ENCODE measurements around the gene SLC28A1. TPM values are rescaled to one million over a fixed set of nuclear protein-coding genes. Genes with fewer than 3 reads are reported as not detected.

SLC28A1 gene
- total and polyA plus RNA-seq, 2 donors (not counting 1 experiment from before 2014, with no cell fraction given): not detected

DNA sequence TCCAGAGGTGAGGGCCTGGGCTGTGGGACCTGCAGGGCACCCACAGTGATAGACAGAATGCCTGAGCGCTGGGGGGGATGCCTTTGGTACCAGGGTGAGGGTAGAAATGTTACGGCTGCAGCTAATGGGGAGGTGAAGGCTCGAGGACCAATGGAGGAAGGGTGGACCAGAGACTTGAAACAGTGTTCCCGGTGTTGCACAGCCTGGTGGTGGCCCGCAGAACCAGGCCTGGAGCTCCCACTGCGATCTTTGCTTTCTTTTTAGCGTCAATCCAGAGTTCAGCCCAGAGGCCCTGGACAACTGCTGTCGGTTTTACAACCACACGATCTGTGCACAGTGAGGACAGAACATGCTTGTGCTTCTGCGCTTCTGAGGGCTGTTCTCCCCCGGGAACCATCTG lies 60.4 kb downstream of the SLC28A1 start:
- Mint-ChIP-seq H3K4me1 (no peaks in the 10 kb centered on the region), H3K27me3 (peaks cover 10% of the 10 kb centered on the region), H3K27ac (no peak overlapping the region), H3K4me3 (no peak overlapping the region), H3K9me3 (ENCODE audit: insufficient read depth) (no peaks in the 10 kb centered on the region)
- ChIA-PET POLR2A (no interaction called here), CTCF (interaction anchor here (1.0 kb wide), 1 partner anchor 63 kb away, joined by 3 read pairs; no protein-coding TSS in a partner anchor)
- no peaks in the 10 kb centered on the region for H3K4me1 ChIP-seq (ENCODE audit: control insufficient read depth in 2 of 2, insufficient read depth in 2 of 2, low read length in 2 of 2)
- TF ChIP-seq, protein P1, sequence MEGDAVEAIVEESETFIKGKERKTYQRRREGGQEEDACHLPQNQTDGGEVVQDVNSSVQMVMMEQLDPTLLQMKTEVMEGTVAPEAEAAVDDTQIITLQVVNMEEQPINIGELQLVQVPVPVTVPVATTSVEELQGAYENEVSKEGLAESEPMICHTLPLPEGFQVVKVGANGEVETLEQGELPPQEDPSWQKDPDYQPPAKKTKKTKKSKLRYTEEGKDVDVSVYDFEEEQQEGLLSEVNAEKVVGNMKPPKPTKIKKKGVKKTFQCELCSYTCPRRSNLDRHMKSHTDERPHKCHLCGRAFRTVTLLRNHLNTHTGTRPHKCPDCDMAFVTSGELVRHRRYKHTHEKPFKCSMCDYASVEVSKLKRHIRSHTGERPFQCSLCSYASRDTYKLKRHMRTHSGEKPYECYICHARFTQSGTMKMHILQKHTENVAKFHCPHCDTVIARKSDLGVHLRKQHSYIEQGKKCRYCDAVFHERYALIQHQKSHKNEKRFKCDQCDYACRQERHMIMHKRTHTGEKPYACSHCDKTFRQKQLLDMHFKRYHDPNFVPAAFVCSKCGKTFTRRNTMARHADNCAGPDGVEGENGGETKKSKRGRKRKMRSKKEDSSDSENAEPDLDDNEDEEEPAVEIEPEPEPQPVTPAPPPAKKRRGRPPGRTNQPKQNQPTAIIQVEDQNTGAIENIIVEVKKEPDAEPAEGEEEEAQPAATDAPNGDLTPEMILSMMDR (IDR thresholded peaks at IDR 0.05): no peak
- H3K9me3 ChIP-seq (ENCODE audit: control extremely low read depth in 1 of 3, control insufficient read depth in 2 of 3, insufficient read depth in 1 of 3, low read length in 2 of 3): peaks cover 0 to 10% (median 0%) of the 10 kb centered on the region in 3 donors
- DNase-seq (no peak), ATAC-seq (ENCODE audit: low read depth) (no peak)
- H3K27ac ChIP-seq (ENCODE audit: low read length in 2 of 2): no peak overlapping the region
- H2AFZ ChIP-seq (ENCODE audit: insufficient read depth, low read depth, low read length, poor library complexity, severe bottlenecking): no peak overlapping the region
- H3K36me3 ChIP-seq (replicated peaks in 1 of 2; ENCODE audit: control extremely low read depth in 1 of 2, control insufficient read depth in 1 of 2, extremely low read depth in 1 of 2, insufficient read depth in 2 of 2, low read length in 1 of 2): no peaks in the 10 kb centered on the region
- H3K27me3 ChIP-seq (replicated peaks in 1 of 4; ENCODE audit: control extremely low read depth in 1 of 4, control insufficient read depth in 3 of 4, insufficient read depth in 4 of 4, low read length in 3 of 4): peaks cover 0 to 3% (median 0%) of the 10 kb centered on the region in 4 experiments
- no peaks in the 10 kb centered on the region for H3K79me2 ChIP-seq (ENCODE audit: control insufficient read depth, insufficient read depth, low read length)
- H3K9ac ChIP-seq (ENCODE audit: low read length): no peak overlapping the region
- 90% methylated on average over 9 of the region's 11 CpGs for WGBS (ENCODE audit: insufficient coverage)
- no peaks in the 10 kb centered on the region for H4K20me1 ChIP-seq (ENCODE audit: control insufficient read depth, insufficient read depth, low read length, poor library complexity, severe bottlenecking)
- no peak overlapping the region for H3K4me3 ChIP-seq (ENCODE audit: control extremely low read depth in 1 of 5, extremely low read depth in 1 of 5, insufficient read depth in 1 of 5, low read depth in 2 of 5, low read length in 4 of 5)
- H3K4me2 ChIP-seq (replicated peaks; ENCODE audit: low read depth, low read length, poor library complexity, severe bottlenecking): no peak overlapping the region
- intact Hi-C loops (cut with micrococcal nuclease): no loop called here

DNA sequence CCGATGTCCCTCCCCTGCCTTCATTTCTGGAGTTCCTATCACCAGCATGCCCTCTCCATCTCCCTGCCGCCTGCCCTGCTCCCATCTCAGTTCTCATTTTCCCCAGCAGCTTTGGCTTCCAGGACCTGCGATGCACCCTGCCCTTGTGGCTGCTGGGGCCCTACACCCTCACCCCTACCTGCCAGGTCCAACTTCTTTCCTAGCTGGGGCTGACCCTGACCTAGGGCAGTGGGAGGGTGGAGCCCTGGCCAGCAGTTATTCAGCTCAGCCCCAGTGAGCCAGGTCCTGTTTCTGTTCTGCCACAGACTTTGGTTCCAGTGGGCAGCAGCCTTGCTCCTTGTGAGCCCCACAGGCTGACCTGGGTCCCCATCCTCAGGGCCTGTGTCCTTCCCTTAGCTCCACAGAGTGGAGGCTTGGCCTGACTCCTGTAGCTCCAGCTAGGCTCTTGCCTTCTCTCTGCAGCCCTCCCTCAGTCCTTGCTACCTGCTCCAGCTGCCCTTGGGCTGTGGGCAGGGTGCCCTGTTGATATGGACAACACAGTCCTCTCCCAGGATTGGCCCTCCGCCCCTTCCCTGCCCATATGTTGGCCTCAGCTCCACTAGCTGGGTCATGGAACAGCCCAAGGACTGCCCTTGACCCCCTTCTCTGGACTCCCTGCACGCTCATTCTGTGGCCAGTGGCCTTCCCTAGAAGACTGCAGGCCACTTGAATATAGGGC lies 62.5 kb downstream of the SLC28A1 start:
- Mint-ChIP-seq H3K27ac (no peak overlapping the region), H3K27me3 (peaks cover 10% of the 10 kb centered on the region), H3K4me3 (no peak overlapping the region), H3K4me1 (no peaks in the 10 kb centered on the region), H3K9me3 (ENCODE audit: insufficient read depth) (no peaks in the 10 kb centered on the region)
- Histone ChIP-seq H3K4me2 (replicated peaks; ENCODE audit: low read depth, low read length, poor library complexity, severe bottlenecking) (no peak overlapping the region), H3K36me3 (replicated peaks in 1 of 2; ENCODE audit: control extremely low read depth in 1 of 2, control insufficient read depth in 1 of 2, extremely low read depth in 1 of 2, insufficient read depth in 2 of 2, low read length in 1 of 2) (no peaks in the 10 kb centered on the region), H4K20me1 (ENCODE audit: control insufficient read depth, insufficient read depth, low read length, poor library complexity, severe bottlenecking) (no peaks in the 10 kb centered on the region), H3K79me2 (ENCODE audit: control insufficient read depth, insufficient read depth, low read length) (no peaks in the 10 kb centered on the region), H3K27ac (ENCODE audit: low read length in 2 of 2) (no peak overlapping the region), H3K4me1 (ENCODE audit: control insufficient read depth in 2 of 2, insufficient read depth in 2 of 2, low read length in 2 of 2) (no peaks in the 10 kb centered on the region), H3K9ac (ENCODE audit: low read length) (no peak overlapping the region), H3K27me3 (replicated peaks in 1 of 4; ENCODE audit: control extremely low read depth in 1 of 4, control insufficient read depth in 3 of 4, insufficient read depth in 4 of 4, low read length in 3 of 4) (peaks cover 0 to 3% (median 0%) of the 10 kb centered on the region in 4 experiments), H2AFZ (ENCODE audit: insufficient read depth, low read depth, low read length, poor library complexity, severe bottlenecking) (no peak overlapping the region), H3K9me3 (ENCODE audit: control extremely low read depth in 1 of 3, control insufficient read depth in 2 of 3, insufficient read depth in 1 of 3, low read length in 2 of 3) (peaks cover 0 to 4% (median 0%) of the 10 kb centered on the region in 3 donors), H3K4me3 (ENCODE audit: control extremely low read depth in 1 of 5, extremely low read depth in 1 of 5, insufficient read depth in 1 of 5, low read depth in 2 of 5, low read length in 4 of 5) (no peak overlapping the region)
- 89% methylated on average over 4 of the region's 5 CpGs for WGBS (ENCODE audit: insufficient coverage)
- no peak for TF ChIP-seq EZH2 (IDR thresholded peaks at IDR 0.05; ENCODE audit: borderline replicate concordance, insufficient read depth, low read depth, low read length, poor library complexity, severe bottlenecking)
- TF ChIP-seq, protein P1 (IDR thresholded peaks at IDR 0.05): no peak
- ChIA-PET CTCF (interaction anchor here (0.6 kb wide), 1 partner anchor 12 kb away, joined by 3 read pairs; no protein-coding TSS in a partner anchor), POLR2A (no interaction called here)
- no peak for ATAC-seq (ENCODE audit: low read depth)
- intact Hi-C loops (cut with micrococcal nuclease): no loop called here
- DNase-seq: no peak

Data from B cell (primary cell).